Measurements from ENCODE around the gene SH2D1A.

The SH2D1A gene

GRCh38 chrX:124348182-124348581 lies 1.8 kb downstream of the SH2D1A start:
- H3K4me3 ChIP-seq (replicated peaks in 1 of 2; ENCODE audit: low read depth in 2 of 2, low read length in 2 of 2), result no peak overlapping the region
- DNase-seq (ENCODE audit: low read depth in 2 of 2), result no peak
- TF ChIP-seq CTCF (IDR thresholded peaks at IDR 0.05; ENCODE audit: low read depth, low read length), result no peak

- no peak overlapping the region for H3K4me3 ChIP-seq (replicated peaks in 1 of 2; ENCODE audit: low read depth in 2 of 2, low read length in 2 of 2)
- DNase-seq (ENCODE audit: low read depth in 2 of 2), result no peak
- no peak for TF ChIP-seq CTCF (IDR thresholded peaks at IDR 0.05; ENCODE audit: low read depth, low read length)
Measured at GRCh38 chrX:124348885-124349453, 2.6 kb downstream of the SH2D1A start.

GRCh38 chrX:124354648-124355047 lies 8.3 kb downstream of the SH2D1A start:
- H3K4me3 ChIP-seq (replicated peaks in 1 of 2; ENCODE audit: low read depth in 2 of 2, low read length in 2 of 2), result no peak overlapping the region
- TF ChIP-seq CTCF (IDR thresholded peaks at IDR 0.05; ENCODE audit: low read depth, low read length), result no peak
- DNase-seq (ENCODE audit: low read depth in 2 of 2), result no peak

- DNase-seq (ENCODE audit: low read depth in 2 of 2), result no peak
- no peak for TF ChIP-seq CTCF (IDR thresholded peaks at IDR 0.05; ENCODE audit: low read depth, low read length)
- no peak overlapping the region for H3K4me3 ChIP-seq (replicated peaks in 1 of 2; ENCODE audit: low read depth in 2 of 2, low read length in 2 of 2)
Measured at GRCh38 chrX:124358800-124359383, 12.5 kb downstream of the SH2D1A start.

GRCh38 chrX:124362072-124362471 lies 15.7 kb downstream of the SH2D1A start:
- no peak overlapping the region for H3K4me3 ChIP-seq (replicated peaks in 1 of 2; ENCODE audit: low read depth in 2 of 2, low read length in 2 of 2)
- no peak for TF ChIP-seq CTCF (IDR thresholded peaks at IDR 0.05; ENCODE audit: low read depth, low read length)

GRCh38 chrX:124362761-124363160 lies 16.4 kb downstream of the SH2D1A start:
- TF ChIP-seq CTCF (IDR thresholded peaks at IDR 0.05; ENCODE audit: low read depth, low read length), result no peak
- no peak for DNase-seq (ENCODE audit: low read depth in 2 of 2)
- no peak overlapping the region for H3K4me3 ChIP-seq (replicated peaks in 1 of 2; ENCODE audit: low read depth in 2 of 2, low read length in 2 of 2)

More at GRCh38 chrX:124362072-124362471, 15.7 kb downstream of the SH2D1A start:
- no peak for DNase-seq (ENCODE audit: low read depth in 2 of 2)

GRCh38 chrX:124369722-124370121 lies 23.4 kb downstream of the SH2D1A start:
- no peak for DNase-seq (ENCODE audit: low read depth in 2 of 2)
- no peak overlapping the region for H3K4me3 ChIP-seq (replicated peaks in 1 of 2; ENCODE audit: low read depth in 2 of 2, low read length in 2 of 2)
- no peak for TF ChIP-seq CTCF (IDR thresholded peaks at IDR 0.05; ENCODE audit: low read depth, low read length)

Data from cardiac fibroblast (primary cell).